Measurements from ENCODE around the gene B4GALT2. TPM values are rescaled to one million over a fixed set of nuclear protein-coding genes. Genes with fewer than 3 reads are reported as not detected.

B4GALT2 gene, protein sequence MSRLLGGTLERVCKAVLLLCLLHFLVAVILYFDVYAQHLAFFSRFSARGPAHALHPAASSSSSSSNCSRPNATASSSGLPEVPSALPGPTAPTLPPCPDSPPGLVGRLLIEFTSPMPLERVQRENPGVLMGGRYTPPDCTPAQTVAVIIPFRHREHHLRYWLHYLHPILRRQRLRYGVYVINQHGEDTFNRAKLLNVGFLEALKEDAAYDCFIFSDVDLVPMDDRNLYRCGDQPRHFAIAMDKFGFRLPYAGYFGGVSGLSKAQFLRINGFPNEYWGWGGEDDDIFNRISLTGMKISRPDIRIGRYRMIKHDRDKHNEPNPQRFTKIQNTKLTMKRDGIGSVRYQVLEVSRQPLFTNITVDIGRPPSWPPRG
- total RNA-seq = 86.4 and 226 TPM in 2 replicates

DNA sequence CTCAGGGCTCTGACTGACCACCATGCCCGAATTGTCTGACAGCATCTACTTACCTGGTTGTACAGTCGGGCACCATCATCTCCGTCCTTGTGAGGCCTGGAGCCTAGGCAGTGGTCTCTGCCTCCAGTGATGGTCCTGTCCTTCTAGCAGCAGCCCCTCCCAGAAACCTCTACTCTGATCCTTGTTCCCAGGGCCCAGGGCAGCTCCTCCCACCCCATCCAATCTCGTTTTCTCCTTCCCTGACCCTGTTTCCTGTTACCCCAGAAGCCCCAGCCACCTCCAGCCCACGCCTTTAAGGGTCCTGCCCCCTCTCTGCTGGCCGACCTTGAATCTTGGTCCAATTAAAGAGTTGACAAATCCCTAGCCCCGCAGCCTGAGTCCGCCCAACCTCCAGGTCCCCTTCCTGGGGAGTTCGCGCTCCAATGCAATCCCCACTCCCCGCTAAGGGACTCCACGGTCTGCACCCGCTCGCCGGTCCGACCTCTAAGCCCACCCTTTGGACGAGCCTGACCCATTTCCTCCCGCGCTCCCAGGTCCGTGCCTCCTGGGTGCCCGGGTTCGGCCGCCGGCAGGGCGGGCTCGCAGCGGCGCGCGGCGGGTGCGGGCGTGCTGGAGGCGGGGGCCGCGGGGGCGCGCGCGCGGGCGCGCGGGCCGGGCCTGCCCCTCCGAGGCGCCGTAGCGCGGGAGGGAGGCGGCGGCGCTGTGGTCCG, at the start of gene B4GALT2:
Gene B4GALT2, plus strand, starts transcription at position 660 of the 710 bp plus-strand sequence. CDS start 1,951 bp downstream, outside the sequence.

DNA sequence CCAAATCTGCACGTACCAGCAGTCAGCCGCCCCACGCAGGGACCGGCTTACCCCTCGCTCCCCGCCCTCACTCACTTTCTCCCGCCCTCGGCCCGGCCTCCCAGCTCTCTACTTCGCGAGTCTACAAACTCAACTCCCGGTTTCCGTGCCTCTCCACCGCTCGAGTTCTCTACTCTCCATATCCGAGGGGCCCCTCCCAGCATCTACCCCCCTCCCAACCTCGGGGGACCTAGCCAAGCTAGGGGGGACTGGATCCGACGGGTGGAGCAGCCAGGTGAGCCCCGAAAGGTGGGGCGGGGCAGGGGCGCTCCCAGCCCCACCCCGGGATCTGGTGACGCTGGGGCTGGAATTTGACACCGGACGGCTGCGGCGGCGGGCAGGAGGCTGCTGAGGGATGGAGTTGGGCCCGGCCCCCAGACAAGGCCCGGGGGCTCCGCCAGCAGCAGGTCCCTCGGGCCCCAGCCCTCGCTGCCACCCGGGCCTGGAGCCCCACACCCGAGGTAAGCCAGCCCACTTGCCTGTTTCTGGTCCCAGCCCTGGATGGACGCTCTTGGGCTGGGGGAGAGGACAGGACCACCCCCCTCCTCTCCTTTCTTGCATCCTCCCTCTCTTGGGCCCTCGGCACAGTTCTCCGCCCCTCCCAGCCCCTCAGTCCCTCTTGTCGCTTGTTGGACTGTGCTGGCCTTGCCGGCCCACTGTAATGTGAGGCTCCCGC, 45.5 kb upstream of the B4GALT2 start, which contains the start of gene ARTN:
Gene ARTN, plus strand, starts transcription at position 416 of the 715 bp plus-strand sequence. CDS start 1,856 bp downstream, outside the sequence.

DNA sequence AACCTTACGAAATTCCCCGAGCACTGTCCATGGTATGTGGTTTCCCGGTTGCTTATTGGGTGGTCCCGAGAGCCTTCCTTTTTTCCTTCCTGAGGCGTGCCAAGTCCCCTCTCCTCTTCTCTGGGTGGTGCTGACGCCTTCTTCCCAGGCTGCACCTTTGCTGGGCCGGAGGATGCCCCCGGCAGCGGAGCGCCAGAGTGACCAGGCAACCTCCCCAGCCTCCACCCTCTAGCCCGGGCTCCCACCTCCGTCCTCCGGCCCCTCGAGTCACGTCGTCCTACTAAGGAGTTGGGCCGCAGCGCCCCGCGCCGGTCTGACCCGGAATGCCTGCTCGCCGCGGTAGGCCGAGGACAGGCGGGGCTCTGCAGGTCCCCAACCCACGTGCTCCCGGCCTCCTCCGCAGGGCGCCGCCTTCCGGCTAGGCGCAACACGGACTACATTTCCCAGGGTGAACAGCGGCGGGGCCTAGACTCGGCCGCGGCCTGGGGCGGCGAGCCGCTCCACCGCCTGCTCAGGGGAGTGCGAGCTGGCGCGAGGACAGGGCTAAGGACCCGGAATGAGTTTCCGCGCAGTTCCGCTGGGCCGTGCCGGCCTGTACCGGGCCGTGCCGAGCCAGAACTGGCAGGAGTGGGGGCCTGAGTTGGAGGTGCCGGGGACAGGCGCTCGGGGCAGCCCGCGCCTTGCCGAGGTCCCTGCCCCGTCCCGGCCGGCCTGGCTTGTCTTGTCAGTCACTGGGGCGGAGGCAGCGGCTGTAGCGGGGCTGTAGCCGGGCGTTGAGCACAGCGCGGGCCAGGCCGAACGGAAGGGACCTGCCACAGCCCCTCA, 32.6 kb upstream of the B4GALT2 start, which contains the start of gene IPO13:
Gene IPO13, plus strand, starts transcription at position 715 of the 825 bp plus-strand sequence. CDS start 651 bp downstream, outside the sequence.

DNA sequence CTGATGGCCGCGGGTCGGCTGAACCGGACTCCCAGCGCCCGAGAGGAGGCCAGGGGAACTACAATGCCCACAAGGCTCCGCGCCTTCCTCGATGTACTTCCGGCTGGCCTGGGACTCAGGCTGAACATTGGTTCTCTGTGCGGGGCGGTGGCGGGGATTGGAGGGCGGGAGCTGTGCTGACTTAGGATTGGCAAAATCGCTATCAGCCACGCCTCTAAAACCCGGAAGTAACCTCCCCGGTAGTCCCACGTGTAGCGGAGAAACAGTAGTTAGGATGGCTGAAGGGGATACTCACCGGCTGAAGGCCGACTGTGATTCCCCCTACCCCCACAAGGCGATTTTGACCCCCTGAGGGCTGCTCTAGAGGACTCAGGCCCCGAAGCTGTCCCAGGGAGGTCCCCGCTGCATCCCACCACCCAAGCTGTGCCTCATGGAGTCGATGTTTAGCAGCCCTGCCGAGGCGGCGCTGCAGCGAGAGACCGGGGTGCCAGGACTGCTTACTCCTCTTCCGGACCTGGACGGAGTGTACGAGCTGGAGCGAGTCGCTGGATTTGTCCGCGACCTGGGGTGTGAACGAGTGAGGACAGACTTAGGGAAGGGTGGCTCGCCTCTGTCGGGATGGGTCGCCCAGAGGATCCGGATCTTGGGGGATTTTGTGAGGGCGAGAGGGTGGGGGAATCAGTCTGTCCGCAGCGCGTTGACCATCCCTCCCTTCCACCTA, 9.1 kb upstream of the B4GALT2 start, which contains the start of gene DPH2:
Gene DPH2, plus strand, starts transcription at position 265 of the 721 bp plus-strand sequence. Its CDS starts 166 bp downstream, at position 431.

DNA sequence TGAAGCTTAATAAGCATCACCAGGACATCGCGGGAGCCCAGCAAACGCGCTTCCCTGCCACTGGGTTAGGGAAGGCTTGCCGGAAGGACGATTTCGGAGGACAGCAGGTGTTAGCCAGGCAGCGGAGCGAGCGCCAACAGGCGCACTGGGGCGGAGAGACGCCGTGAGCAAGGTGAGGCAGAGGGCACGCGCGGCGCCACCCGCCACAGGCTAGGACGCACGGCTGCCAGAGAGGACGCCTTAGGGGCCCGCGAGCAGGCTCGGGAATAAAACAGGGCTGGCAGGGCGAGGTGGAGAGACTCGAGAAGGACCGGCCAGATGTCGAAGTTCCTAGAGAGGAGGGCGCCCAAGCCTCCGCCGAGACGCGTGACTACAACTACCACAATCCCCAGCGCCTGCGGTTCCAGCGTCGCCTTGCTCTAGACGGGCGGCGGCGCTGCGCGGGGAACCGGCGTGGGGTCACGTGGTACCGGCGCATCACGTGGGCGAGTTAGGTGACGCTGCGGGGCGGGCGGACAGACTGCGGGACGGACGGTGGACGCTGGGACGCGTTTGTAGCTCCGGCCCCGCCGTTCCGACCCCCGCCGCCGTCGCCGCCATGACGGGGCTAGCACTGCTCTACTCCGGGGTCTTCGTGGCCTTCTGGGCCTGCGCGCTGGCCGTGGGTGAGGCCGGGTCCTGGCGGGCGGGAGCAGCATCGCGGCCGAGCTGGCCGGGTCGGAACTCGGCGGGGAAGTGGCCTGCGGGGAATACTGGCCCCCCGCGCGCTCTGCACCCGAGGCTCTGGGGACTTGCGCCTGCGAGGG, 4.4 kb upstream of the B4GALT2 start, which contains the start of gene ATP6V0B:
Gene ATP6V0B, plus strand, starts transcription at position 518 of the 806 bp plus-strand sequence. Its CDS starts 81 bp downstream, at position 599.

DNA sequence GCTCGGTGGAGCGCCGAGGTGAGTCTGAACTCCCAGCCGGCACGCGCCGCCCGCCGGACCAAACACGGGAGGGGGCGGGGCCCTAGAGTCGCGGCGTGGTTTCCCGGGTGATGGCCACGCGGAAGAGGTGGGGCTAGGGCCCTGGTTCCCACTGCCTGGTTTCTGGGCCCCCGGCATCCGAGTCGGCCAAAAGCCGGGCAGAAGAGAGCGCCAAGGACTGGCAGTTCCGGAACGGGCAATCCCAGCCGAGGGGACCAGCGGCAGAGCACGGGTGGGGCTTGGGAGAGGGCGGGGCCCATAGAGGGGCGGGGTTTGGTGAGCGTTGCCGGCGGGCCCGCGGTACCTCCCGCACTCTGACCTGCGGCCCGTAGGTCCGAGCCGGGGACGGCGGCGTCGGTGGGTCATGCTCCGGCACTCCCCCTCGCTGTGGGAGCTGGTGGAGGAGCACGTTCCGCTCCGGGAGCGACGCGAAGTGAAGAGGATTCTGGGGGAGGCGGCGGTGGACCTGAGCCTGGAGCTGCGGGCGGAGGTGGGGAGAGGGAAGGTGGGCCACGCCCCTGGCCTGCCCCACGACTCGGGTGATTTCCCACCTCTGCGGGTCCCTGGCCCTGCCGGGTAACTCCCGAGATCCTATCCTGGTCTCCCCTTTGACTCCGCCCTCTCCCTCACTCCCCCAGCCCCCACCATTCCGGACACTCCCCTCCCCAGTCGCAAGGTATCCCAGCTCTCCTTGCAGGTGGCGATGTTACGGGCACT, 12.6 kb downstream of the B4GALT2 start, which contains the start of gene CCDC24:
Gene CCDC24, plus strand, starts transcription at position 124 of the 756 bp plus-strand sequence. Its CDS starts 280 bp downstream, at position 404.

DNA sequence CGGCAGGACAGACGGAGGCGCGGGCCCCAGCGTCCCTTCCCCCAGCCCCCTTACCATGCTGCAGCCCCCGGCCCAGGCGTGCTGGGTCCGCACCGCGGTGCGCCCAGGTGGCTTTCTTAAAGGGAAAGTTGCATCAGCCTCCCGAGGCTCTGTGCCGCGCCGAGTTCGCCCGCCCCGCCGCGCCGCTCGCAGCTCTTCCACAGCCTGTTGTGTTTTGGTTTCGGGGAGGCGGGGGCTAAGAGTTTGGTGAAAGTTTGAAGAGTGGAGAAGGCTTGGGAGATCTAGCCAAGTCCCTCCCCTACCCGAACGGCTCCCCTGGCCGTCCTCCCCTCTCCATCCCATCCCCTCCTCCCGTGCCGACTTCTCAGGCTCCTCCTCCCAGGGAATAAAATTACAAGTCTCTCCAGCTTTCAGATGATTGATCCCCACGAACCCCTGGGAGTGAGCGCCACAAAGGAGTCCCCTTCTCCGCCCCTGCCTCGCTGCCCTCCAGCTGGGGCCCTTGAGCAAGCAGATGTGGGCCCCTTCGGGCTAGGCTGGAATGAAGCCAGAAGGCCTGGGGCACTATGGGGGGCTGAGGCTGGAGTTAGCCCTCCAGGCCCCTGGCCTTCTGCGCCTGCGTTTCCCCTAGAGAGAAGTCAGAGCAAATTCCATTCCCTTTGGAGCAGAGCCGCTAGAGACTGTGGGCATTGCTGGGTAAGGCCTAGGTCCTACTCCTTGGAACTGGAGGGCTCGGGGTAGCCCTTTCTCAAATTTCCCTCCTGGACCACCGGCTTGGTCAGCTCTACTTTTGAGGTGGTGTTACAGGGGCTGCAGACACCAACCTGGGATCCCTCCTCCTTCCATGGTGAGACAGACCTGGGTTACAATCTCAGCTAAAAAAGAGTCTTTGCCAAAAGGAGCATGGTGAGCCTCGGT, 52.5 kb downstream of the B4GALT2 start, which contains the start of gene SLC6A9:
Gene SLC6A9, minus strand, starts transcription at position 211 of the 918 bp plus-strand sequence. CDS start 7,185 bp downstream, outside the sequence.

Other genes starting within 250 kb of the B4GALT2 start
- not detected in 2 replicates for gene ARTN, start 45.4 kb upstream of the B4GALT2 start, total RNA-seq
- gene IPO13, start 32.3 kb upstream of the B4GALT2 start, total RNA-seq = 18.8 and 27.2 TPM in 2 replicates
- gene DPH2, start 9.2 kb upstream of the B4GALT2 start, total RNA-seq = 16.5 and 29.6 TPM in 2 replicates
- 48.3 and 90.0 TPM in 2 replicates for gene ATP6V0B, start 4.2 kb upstream of the B4GALT2 start, total RNA-seq
- 5.5 and 9.0 TPM in 2 replicates for gene CCDC24, start 12.4 kb downstream of the B4GALT2 start, total RNA-seq
- gene SLC6A9, start 52.3 kb downstream of the B4GALT2 start, total RNA-seq = 2.4 and 8.8 TPM in 2 replicates
- gene KLF17, start 139.6 kb downstream of the B4GALT2 start, total RNA-seq = not detected in 2 replicates
- gene KLF18, start 162.4 kb downstream of the B4GALT2 start, total RNA-seq = not detected in 2 replicates
- 35.3 and 35.5 TPM in 2 replicates for gene DMAP1, start 234.3 kb downstream of the B4GALT2 start, total RNA-seq